Fibroblast of lung (primary cell): Measurements from ENCODE around the gene SYNJ1.

Source experiments
- EZH2 ChIP-seq: IDR thresholded peaks from 2 replicates; pipeline ENCODE4 v1.5.1; 2012; ENCODE audit warnings: low read length, control low read depth, mild to moderate bottlenecking; ENCODE audit errors: missing control alignments
- TF ChIP-seq, protein P1 (sequence below), 2 donors: IDR thresholded peaks in 1 of 2; conservative IDR thresholded peaks in 1 of 2; 1 replicate in 1 of 2; 2 replicates in 1 of 2; pipeline ENCODE4 v1.5.1; 2011 to 2012; ENCODE audit warnings: low read length in 2 of 2, control low read depth in 1 of 2, inconsistent platforms in 1 of 2, low read depth in 1 of 2, mild to moderate bottlenecking in 1 of 2

DNA sequence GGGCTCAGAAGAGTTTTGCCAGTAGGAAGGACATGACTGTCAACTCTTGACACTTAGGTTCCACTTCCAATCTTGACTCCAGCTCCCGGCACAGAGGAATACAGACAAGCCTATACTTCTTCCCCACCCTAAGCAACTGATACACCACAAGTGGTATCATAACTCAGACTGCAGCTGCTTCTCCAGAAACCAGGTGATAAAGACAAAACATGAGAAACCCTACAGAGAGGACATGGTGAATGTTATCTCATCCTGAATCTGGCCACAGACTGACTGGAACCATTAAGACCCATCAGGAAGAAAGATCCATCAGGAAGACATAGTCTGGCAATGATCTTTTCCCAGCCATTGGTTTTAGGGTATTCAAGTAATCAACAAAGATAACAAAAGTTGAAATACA lies 30.0 kb upstream of the SYNJ1 start:
- TF ChIP-seq, protein P1, sequence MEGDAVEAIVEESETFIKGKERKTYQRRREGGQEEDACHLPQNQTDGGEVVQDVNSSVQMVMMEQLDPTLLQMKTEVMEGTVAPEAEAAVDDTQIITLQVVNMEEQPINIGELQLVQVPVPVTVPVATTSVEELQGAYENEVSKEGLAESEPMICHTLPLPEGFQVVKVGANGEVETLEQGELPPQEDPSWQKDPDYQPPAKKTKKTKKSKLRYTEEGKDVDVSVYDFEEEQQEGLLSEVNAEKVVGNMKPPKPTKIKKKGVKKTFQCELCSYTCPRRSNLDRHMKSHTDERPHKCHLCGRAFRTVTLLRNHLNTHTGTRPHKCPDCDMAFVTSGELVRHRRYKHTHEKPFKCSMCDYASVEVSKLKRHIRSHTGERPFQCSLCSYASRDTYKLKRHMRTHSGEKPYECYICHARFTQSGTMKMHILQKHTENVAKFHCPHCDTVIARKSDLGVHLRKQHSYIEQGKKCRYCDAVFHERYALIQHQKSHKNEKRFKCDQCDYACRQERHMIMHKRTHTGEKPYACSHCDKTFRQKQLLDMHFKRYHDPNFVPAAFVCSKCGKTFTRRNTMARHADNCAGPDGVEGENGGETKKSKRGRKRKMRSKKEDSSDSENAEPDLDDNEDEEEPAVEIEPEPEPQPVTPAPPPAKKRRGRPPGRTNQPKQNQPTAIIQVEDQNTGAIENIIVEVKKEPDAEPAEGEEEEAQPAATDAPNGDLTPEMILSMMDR (conservative IDR thresholded peaks at IDR 0.05 in 1 of 2, IDR thresholded peaks at IDR 0.05 in 1 of 2; ENCODE audit: low read depth in 1 of 2, low read length in 2 of 2), result no peak
- no peak for TF ChIP-seq EZH2
